Activated CD8-positive, alpha-beta T cell treated with anti-CD3 and anti-CD28 coated beads, Interleukin-2, amount 10 ng/mL, durations not matched to agents 7 days and 5 days (primary cell): ENCODE data around the gene CC2D1A. TPM values are rescaled to one million over a fixed set of nuclear protein-coding genes. Genes with fewer than 3 reads are reported as not detected.
A peak's percentile ranks its signal among the peaks of the same experiment; 100 is the strongest.

Experiments used
- ATAC-seq: fragments of 150-1000 bp; cut with Tn5 transposase; one replicate; pipeline ENCODE4 v1.10.0; 2021; ENCODE audit warnings: moderate library complexity
- CTCF ChIA-PET: fragments of 350-600 bp; sonication (Branson Sonifier 250); formaldehyde crosslinking; loops from one replicate; lab custom pipeline; 2021; ENCODE audit warnings: antibody characterized with exemption; lab: Charles Lee
- POLR2A ChIA-PET: fragments of 350-600 bp; sonication (Branson Sonifier 250); formaldehyde crosslinking; loops from one replicate; lab custom pipeline; 2021; ENCODE audit warnings: antibody characterized with exemption; lab: Charles Lee
- DNase-seq: peaks from one replicate; pipeline ENCODE4 v3.0.0-alpha.2; 2020
- H3K27ac Mint-ChIP-seq: one replicate; pipeline ENCODE4 v1.8.0; 2021; ENCODE audit warnings: mild to moderate bottlenecking, mixed read lengths
- H3K27me3 Mint-ChIP-seq: one replicate; pipeline ENCODE4 v1.8.0; 2021; ENCODE audit warnings: low read depth, mixed read lengths
- H3K36me3 Mint-ChIP-seq: one replicate; pipeline ENCODE4 v1.8.0; 2021; ENCODE audit warnings: low read depth, mixed read lengths
- H3K4me1 Mint-ChIP-seq: one replicate; pipeline ENCODE4 v1.8.0; 2021; ENCODE audit warnings: low read depth, mixed read lengths
- H3K4me3 Mint-ChIP-seq: one replicate; pipeline ENCODE4 v1.8.0; 2021; ENCODE audit warnings: mild to moderate bottlenecking, mixed read lengths
- H3K9me3 Mint-ChIP-seq: one replicate; pipeline ENCODE4 v1.8.0; 2022; ENCODE audit warnings: mixed read lengths; ENCODE audit not compliant: insufficient read depth
- total RNA-seq, 2 experiments: library from RNA; stranded (reverse); gene quantifications; one replicate each; pipeline ENCODE4 v1.2.3, GENCODE V29; 2021

The CC2D1A gene
- total RNA-seq, 2 experiments from 2014 or later, result 27.8 to 28.9 TPM

DNA sequence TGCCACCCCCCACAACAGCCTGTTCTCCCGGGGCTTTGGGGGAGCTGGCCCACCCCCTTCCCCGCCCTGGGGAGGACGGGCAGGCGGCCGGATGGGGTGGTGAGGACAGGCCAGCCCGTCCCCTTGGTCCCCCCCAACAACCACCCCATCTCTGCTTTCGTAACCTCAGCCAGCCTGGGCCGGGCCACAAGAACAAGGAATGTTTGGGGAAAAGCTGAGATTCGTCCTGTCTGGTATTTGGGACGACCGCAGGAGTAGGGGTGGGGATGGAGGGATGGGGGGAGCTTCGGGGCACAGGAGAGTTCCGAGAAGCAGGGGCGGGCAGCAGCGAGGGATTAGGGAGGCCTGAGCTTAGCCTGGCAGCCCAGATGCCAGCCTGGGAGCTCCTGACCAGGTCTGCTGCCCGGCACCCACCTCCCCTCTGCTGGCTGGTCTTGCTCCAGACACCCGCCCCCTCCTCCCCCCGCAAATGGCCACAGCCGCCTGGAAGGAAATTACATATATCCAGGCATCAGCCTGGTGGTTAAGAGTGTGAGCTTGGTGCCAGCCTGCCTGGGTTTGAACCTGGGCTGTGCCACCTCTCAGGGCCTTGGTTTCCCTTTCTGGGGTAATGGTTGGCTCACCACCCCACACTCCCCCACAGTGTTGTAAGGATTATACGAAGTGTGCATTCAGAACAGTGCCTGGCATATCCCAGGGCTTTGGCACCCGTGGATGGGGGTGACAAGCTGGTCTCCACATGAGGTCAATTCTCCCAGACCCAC, 32.5 kb downstream of the CC2D1A start, which contains the start of gene PODNL1:
PODNL1 (minus strand) TSS at position 117 of the 764 bp plus-strand sequence. CDS start 236 bp downstream, outside the sequence.
- CTCF ChIA-PET, result interaction anchor here (0.7 kb wide), 1 partner anchor 121 kb away, joined by 3 read pairs; no protein-coding TSS in a partner anchor
- H3K27ac Mint-ChIP-seq, result no peak within 1 kb of the TSS
- no peak within 1 kb of the TSS for H3K4me3 Mint-ChIP-seq
- POLR2A ChIA-PET, result interaction anchor here (0.7 to 0.9 kb wide), 3 partner anchors 12 to 206 kb away, joined by 3 read pairs; partner anchors contain the start of gene IL27RA
- H3K9me3 Mint-ChIP-seq, result no peaks in the 10 kb centered on the region
- peaks cover 9% of the 10 kb centered on the region for H3K27me3 Mint-ChIP-seq
- no peak for ATAC-seq
- no peaks in the 10 kb centered on the region for H3K36me3 Mint-ChIP-seq
- no peak for DNase-seq
- H3K4me1 Mint-ChIP-seq, result peaks cover 3% of the 10 kb centered on the region

DNA sequence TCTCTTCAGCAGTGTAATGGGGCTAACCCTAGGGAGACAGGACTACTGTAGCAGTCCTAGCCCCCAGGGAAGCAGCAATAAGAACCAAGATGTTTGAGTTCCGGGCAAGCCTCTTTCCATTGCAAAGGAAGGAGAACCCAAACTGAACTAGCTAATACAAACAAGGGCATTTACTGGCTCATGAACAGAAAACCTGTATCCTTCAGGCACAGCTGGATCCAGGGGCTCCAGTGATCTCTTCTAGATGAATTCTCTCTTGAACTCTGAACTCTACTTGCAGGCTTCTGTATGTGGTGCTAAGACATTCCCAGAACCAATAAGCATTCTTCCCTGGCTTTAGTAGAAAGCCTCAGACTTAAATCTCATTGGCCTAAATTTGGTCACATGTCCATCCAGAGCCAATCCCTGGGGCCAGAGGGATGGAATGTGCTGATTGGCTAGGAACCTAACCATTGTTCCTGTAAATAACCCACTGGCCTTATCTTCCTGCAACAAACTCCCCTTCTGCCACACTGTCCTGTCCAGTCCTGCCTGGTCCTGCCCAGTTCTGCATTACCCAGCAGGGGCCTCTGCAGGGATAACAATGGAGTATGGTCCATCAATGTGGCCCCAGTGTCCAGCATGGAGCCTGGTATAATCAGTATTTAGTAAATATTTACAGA, 36.2 kb downstream of the CC2D1A start:
- no peak for ATAC-seq

DNA sequence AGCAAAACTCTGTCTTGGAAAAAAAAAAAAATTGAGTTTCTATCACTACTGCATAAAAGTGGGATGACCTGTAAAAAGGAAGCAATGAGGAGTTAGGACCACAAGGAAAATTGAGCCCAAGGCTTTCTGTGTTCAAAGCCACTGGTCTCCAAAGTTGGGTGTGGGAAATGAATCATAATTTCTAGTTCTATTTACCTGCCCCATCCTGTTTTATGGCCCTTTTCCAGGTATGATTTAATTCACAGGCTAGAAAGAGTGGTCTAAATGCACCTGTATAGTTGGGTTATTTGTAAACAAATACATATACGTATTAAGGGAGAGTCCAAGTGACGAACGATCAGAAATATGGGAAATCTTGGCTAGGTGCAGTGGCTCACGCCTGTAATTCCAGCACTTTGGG, 40.4 kb downstream of the CC2D1A start:
- H3K4me3 Mint-ChIP-seq, result no peak overlapping the region
- H3K4me1 Mint-ChIP-seq, result no peaks in the 10 kb centered on the region
- POLR2A ChIA-PET, result no interaction called here
- ATAC-seq (no peak), DNase-seq (no peak)
- CTCF ChIA-PET, result no interaction called here
- H3K36me3 Mint-ChIP-seq, result no peaks in the 10 kb centered on the region
- no peaks in the 10 kb centered on the region for H3K9me3 Mint-ChIP-seq
- no peak overlapping the region for H3K27ac Mint-ChIP-seq
- no peaks in the 10 kb centered on the region for H3K27me3 Mint-ChIP-seq

More for the DNA sequence above, 36.2 kb downstream of the CC2D1A start:
- Mint-ChIP-seq H3K27ac (no peak overlapping the region), H3K4me1 (peaks cover 1% of the 10 kb centered on the region), H3K27me3 (peaks cover 9% of the 10 kb centered on the region), H3K9me3 (no peaks in the 10 kb centered on the region), H3K36me3 (no peaks in the 10 kb centered on the region), H3K4me3 (no peak overlapping the region)
- CTCF ChIA-PET, result no interaction called here
- POLR2A ChIA-PET, result interaction anchor here (0.6 kb wide), 1 partner anchor 80 kb away, joined by 3 read pairs; no protein-coding TSS in a partner anchor
- no peak for DNase-seq

DNA sequence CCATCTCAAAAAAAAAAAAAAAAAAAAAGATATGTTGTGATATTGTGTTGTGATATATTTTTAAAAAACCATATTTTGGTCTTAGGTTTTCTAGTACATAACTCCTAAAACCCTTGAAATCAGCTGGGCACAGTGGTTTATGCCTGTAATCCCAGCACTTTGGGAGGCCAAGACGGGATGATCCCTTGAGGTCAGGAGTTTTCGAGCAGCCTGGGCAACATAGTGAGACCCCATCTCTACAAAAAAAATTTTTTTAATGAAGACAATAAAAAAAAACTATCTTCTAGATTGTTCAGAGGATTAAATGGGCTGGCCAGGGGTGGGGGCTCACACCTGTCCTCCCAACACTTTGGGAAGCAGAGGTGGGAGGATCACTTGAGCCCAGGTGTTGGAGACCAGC, 45.0 kb downstream of the CC2D1A start:
- no peak overlapping the region for H3K4me3 Mint-ChIP-seq

DNA sequence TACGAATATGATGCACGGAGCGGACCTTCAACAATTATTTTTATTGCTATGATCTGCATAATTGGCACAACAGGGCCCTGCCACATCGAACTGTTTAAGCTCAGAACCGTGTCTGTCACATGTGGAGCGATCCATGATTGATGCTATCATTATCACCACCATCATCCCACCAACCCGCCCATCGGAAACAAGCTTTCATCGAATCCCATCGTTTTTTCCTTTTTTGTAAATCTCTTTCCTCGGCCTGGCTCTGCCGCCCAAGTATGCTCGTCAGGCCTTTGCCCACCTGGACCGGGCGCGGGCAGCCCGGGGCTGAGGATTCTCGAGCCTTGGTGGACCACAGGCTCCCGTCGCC, 45.8 kb downstream of the CC2D1A start:
- peak overlapping the region; percentile 97 for H3K4me3 Mint-ChIP-seq
- H3K36me3 Mint-ChIP-seq, result peaks cover 25% of the 10 kb centered on the region
- ChIA-PET CTCF (interaction anchor here (0.7 to 1.9 kb wide), 6 partner anchors 34 to 120 kb away, joined by 3 to 8 read pairs (median 4); partner anchors contain the start of genes IL27RA and MISP3), POLR2A (interaction anchor here (0.6 to 3.4 kb wide), 9 partner anchors 18 to 143 kb away, joined by 3 to 29 read pairs (median 3); partner anchors contain the start of genes IL27RA and RFX1)
- ATAC-seq (peak; percentile 17), DNase-seq (no peak)
- no peaks in the 10 kb centered on the region for H3K9me3 Mint-ChIP-seq
- peaks cover 21% of the 10 kb centered on the region for H3K4me1 Mint-ChIP-seq
- peak overlapping the region; percentile 93 for H3K27ac Mint-ChIP-seq
- H3K27me3 Mint-ChIP-seq, result no peaks in the 10 kb centered on the region

More for the DNA sequence above, 45.0 kb downstream of the CC2D1A start:
- POLR2A ChIA-PET, result interaction anchor here (1.1 to 2.9 kb wide), 2 partner anchors 13 to 81 kb away, joined by 3 to 19 read pairs; partner anchors contain the start of genes IL27RA and PODNL1
- Mint-ChIP-seq H3K4me1 (peaks cover 21% of the 10 kb centered on the region), H3K9me3 (no peaks in the 10 kb centered on the region), H3K27ac (no peak overlapping the region), H3K27me3 (no peaks in the 10 kb centered on the region), H3K36me3 (peaks cover 20% of the 10 kb centered on the region)
- DNase-seq, result no peak
- no peak for ATAC-seq
- CTCF ChIA-PET, result interaction anchor here (1.3 to 1.7 kb wide), 2 partner anchors 71 to 81 kb away, joined by 3 to 6 read pairs; partner anchors contain the start of gene IL27RA

DNA sequence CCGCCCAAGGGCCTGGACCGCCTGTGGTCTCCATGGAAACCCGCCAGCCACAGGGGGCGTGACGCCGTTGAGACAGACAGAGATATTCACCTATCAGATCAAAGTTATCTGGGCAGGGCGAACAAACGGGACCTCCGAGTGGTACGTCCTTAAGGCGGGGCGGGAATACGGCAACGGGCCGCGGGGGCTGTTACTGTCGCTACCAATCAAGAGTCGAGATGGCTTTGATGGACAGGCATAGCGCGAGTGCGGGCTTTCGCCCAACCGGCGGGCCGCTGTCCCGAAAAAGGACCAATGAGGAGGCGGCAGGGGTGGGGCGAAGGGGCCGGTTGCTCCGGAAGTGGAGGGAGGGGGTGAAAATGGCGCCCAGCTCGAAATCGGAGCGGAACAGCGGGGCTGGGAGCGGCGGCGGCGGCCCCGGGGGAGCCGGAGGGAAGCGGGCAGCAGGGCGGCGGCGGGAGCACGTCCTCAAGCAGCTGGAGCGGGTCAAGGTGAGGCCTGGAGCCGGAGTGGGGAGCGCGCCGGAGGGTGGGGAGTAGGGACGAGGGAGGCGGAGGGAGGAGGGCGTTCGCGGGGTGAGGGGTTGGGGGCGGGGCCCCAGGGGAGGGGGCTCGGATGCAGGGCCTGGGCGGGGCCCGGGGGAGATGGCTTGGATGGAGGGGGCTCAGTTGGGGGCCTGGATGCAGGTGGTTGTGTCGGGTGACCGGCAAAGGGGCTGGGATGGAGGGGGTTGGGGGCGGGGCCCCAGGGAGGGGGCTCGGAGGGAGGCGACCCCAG, 46.3 kb downstream of the CC2D1A start, which contains the start of gene DCAF15:
DCAF15 (plus strand) TSS at position 356 of the 777 bp plus-strand sequence; CDS start at position 360, 4 bp downstream.
- ATAC-seq, result peak; percentile 99
- ChIA-PET CTCF (interaction anchor here (0.7 to 1.9 kb wide), 7 partner anchors 33 to 120 kb away, joined by 3 to 8 read pairs (median 6); partner anchors contain the start of genes IL27RA and MISP3), POLR2A (interaction anchor here (0.6 to 3.4 kb wide), 10 partner anchors 7 to 144 kb away, joined by 3 to 29 read pairs (median 3); partner anchors contain the start of genes IL27RA and RFX1)
- H3K4me1 Mint-ChIP-seq, result peaks cover 21% of the 10 kb centered on the region
- peak within 1 kb of the TSS; percentile 97 for H3K4me3 Mint-ChIP-seq
- H3K9me3 Mint-ChIP-seq, result no peaks in the 10 kb centered on the region
- H3K36me3 Mint-ChIP-seq, result peaks cover 28% of the 10 kb centered on the region
- no peaks in the 10 kb centered on the region for H3K27me3 Mint-ChIP-seq
- DNase-seq, result peak; percentile 100
- H3K27ac Mint-ChIP-seq, result peak within 1 kb of the TSS; percentile 93

DNA sequence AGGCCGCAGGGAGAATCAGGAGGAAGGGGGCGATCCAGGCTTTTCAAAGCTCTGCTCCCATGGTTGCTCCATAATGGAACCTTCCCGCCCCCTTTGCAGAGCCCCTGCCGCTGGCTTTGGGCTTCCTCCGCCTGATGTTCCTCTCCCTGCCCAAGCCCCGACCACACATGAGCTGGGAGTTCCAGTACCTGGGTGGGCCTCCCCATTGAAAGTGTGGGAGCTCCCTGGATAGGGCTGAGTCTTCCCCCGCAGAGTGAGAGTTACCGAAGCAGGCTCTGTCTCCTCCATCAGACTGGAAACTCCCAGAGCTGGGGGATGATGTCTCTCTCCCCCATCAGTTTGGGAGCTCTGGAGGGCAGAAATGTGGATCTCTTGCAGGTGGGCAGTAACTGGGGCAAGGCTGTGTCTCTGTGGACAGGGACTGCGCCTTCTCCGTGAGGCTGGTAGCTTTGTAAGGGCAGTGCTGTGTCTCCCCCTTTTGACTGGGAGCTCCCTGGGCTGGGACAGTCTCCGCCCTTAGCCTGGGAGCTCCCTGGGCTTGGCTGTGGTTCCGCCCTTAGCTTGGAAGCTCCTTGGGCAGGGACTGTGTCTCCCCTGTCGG, 47.0 kb downstream of the CC2D1A start:
- Mint-ChIP-seq H3K27me3 (no peaks in the 10 kb centered on the region), H3K27ac (peak overlapping the region; percentile 82), H3K4me1 (peaks cover 21% of the 10 kb centered on the region), H3K9me3 (no peaks in the 10 kb centered on the region), H3K4me3 (peak overlapping the region; percentile 97), H3K36me3 (peaks cover 28% of the 10 kb centered on the region)
- ATAC-seq (no peak), DNase-seq (peak; percentile 29)
- POLR2A ChIA-PET, result interaction anchor here (0.7 to 3.4 kb wide), 13 partner anchors 8 to 183 kb away, joined by 3 to 29 read pairs (median 3); partner anchors contain the start of genes IL27RA and RFX1
- CTCF ChIA-PET, result interaction anchor here (1.1 to 1.9 kb wide), 7 partner anchors 33 to 169 kb away, joined by 3 to 8 read pairs (median 6); partner anchors contain the start of gene IL27RA

DNA sequence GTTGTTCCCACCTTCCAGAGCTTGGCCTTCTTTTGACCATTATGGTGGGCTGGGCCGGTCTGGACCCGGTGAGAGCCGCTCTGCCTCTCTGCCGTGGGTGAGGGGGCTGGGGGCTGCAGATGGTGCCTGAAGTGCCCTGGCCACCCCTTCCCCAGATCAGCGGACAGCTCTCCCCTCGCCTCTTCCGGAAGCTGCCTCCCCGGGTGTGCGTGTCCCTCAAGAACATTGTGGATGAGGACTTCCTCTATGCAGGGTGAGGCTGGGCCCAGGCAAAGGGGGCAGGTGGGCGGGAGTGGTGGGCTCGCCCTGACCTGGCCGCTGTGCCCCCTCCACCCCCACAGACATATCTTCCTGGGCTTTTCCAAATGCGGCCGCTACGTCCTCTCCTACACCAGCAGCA, 48.2 kb downstream of the CC2D1A start:
- CTCF ChIA-PET, result interaction anchor here (1.1 to 1.5 kb wide), 3 partner anchors 78 to 170 kb away, joined by 3 to 7 read pairs (median 3); partner anchors contain the start of gene IL27RA
- DNase-seq (no peak), ATAC-seq (no peak)
- POLR2A ChIA-PET, result interaction anchor here (0.9 to 3.4 kb wide), 4 partner anchors 32 to 73 kb away, joined by 3 to 29 read pairs (median 4); partner anchors contain the start of gene RFX1
- Mint-ChIP-seq H3K4me3 (peak overlapping the region; percentile 97), H3K9me3 (no peaks in the 10 kb centered on the region), H3K27ac (peak overlapping the region; percentile 46), H3K27me3 (no peaks in the 10 kb centered on the region), H3K36me3 (peaks cover 38% of the 10 kb centered on the region), H3K4me1 (peaks cover 28% of the 10 kb centered on the region)

DNA sequence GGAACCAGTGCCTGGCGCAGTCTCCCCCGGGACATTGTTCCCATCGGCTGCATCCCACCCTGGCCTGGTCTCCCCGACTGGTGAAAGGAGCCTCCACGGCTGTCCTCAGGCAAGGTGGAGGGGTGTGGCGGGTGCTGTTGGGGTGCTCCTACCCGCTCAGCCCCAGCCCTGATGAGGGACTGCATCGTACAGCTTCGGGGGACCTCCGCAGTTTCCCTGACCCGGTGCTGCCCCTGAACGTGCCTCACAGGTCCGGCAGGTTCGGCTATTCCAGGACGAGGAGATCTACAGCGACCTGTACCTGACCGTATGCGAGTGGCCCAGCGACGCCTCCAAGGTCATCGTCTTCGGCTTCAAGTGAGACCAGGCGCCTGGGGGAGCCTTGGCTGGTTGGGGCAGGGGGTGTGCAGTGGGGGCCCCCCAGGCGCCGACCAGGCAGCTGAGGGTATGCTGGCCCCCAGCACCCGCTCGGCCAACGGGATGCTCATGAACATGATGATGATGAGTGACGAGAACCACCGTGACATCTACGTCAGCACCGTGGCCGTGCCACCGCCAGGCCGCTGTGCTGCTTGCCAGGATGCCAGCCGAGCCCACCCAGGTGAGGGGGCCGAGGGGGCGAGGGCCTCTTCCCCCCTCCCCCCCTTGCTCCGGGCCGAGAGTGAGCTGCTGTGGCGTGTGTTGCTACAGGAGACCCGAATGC, 49.8 kb downstream of the CC2D1A start:
- H3K4me1 Mint-ChIP-seq, result peaks cover 28% of the 10 kb centered on the region
- H3K9me3 Mint-ChIP-seq, result no peaks in the 10 kb centered on the region
- H3K36me3 Mint-ChIP-seq, result peaks cover 46% of the 10 kb centered on the region
- POLR2A ChIA-PET, result interaction anchor here (0.7 to 1.7 kb wide), 3 partner anchors 12 to 34 kb away, joined by 3 to 5 read pairs (median 4); no protein-coding TSS in a partner anchor
- no peaks in the 10 kb centered on the region for H3K27me3 Mint-ChIP-seq
- no peak overlapping the region for H3K4me3 Mint-ChIP-seq
- DNase-seq (no peak), ATAC-seq (no peak)
- CTCF ChIA-PET, result no interaction called here
- H3K27ac Mint-ChIP-seq, result no peak overlapping the region

DNA sequence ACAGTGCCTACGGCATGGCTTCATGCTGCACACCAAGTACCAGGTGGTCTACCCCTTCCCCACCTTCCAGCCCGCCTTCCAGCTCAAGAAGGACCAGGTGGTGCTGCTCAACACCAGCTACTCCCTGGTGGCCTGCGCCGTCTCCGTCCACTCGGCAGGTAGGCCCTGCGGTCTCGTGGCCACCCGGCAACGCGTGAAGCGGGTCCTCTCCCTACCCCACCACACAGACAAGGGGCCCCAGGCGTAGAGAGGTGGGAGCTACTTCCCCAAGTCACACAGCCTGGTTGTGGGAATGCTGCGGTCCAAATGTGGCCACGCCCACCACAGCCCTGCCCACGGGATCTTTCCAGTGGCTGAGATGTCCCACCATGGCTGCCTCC, 50.4 kb downstream of the CC2D1A start:
- no peak for ATAC-seq
- Mint-ChIP-seq H3K4me1 (peaks cover 28% of the 10 kb centered on the region), H3K9me3 (no peaks in the 10 kb centered on the region), H3K4me3 (no peak overlapping the region), H3K36me3 (peaks cover 48% of the 10 kb centered on the region), H3K27me3 (no peaks in the 10 kb centered on the region), H3K27ac (no peak overlapping the region)
- ChIA-PET CTCF (no interaction called here), POLR2A (interaction anchor here (0.9 to 1.7 kb wide), 2 partner anchors 30 to 33 kb away, joined by 3 to 5 read pairs; no protein-coding TSS in a partner anchor)
- DNase-seq, result no peak
